GM21576 (cell line): ENCODE results near the gene ISCU.
"Not testable (repeated sequence)": the region's sequence is repeated elsewhere in the genome, so short reads cannot be mapped to it uniquely, and the experiment has no call there.

Experiments
- ATAC-seq: cut with Tn5 transposase; IDR thresholded peaks from one replicate; pipeline ENCODE4 v1.9.1; 2021; ENCODE audit warnings: mild to moderate bottlenecking, moderate library complexity; ENCODE audit not compliant: unreplicated experiment

ISCU gene

DNA sequence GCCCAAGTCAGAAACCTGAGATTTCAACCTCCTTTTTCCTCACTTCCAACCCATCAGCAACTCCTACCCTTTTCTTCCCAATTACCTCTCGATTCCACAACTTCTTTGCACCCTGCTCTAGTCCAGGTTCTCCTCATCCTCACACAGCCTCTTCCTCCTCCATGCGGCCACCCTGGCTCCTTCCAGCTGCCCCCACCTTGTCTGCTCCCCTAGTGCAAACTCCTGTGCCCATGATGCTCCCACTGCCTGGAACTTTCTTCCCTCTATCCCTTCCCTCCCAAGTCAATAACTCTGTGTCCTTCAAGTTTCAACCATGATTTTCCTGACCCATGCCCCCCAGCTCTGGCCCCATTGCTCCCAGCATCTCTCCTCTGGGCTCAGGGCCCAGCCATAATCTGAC, 54.0 kb downstream of the ISCU start:
- no peak for ATAC-seq

DNA sequence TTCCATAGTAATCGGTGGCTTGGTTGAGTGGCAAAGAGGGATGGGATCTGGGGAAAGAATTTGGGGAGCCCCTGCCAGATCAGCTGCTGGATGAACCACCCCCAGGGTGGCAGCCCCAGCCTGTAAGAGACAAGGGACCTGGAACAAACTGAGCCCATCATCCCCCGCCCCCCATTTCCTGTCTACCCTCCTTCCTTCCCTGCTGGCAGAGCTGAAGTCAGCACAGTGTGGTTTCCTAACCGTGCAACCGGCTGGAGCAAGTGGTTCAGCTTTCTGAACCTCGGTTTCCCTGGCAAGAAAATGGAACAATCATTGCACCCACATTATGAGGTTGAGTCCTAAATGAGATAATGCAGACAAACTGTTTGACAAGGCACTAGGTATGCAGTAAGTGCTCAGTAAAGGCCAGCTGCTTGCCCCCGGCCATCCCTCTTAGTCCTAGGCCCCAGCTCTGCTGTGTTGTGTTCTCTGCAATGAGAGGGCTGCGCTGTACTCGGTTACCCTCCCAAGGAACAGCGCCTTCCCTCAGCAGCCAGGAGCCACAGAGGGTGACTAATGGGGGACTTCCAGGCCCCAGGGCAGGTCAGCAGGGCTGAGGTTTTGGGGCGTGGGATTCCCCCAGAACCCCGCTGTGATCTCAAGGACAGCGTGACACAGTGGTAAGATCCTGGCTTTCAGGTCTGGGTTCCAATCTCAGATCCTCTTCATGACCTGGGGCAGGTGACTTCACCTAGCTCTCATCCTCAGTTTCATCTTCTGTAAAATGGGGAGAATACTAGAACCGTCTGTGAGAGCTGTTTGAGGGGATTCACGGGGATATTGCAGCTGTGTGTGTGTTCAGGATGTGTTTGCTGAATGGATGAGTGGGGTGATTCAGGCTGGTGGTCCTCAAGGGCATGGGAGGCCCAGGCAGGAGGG, 54.8 kb downstream of the ISCU start:
- ATAC-seq, result peak; percentile 77

DNA sequence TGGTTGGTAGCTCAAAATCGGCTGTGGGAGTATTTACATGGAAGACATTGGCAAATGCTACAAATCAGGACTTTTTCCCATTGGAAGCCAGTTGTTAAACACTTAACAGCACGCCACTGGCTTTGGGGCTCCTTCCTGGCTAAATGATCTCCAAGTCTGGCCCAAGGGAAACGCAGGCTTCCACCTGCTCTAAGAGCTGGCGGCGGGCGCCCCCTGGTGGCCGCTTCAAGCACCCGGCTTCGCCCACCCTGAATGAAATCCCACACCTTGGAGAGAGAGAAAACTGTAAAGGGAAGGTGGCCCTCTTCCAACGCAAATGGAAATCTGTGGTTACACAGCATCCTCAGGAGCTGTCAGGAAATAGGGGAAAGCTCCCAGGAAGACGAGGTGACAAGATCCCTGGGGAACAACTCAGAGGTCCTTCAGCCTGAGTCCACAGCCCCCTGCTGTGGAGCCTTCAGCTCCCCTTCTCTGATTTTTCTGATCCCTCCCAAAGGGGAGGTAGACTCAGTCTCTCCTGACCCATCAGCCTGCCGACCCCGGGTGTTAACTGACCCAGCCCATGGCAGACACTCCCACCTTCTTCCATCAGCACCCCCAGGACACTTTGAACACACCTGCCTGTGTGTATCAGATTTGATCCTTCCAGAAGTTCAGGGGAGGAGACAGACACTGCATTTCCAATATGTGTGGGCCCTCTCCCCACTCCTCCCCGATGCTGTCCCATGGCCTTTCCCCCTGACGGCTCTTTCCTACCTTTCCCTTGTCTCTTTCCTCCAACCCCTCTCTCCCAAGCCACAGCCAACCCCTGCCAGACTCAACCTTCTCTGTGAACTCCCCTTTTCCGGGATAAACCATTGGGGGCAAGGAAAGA, 55.9 kb downstream of the ISCU start:
- ATAC-seq, result no peak

DNA sequence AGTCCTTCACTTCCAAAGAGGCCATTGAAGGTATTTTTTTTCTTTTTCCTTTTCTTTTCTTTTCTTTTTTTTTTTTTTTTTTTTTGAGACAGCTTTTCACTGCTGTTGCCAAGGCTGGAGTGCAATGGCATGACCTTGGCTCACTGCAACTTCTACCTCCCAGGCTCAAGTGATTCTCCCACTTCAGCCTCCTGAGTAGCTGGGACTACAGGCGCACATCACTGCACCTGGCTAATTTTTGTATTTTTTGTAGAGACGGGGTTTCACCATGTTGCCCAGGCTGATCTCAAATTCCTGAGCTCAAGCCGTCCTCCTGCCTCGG, 56.5 kb downstream of the ISCU start:
- ATAC-seq, result not testable (repeated sequence)
